GM10266 (cell line): ENCODE measurements around the gene CMPK1.
"Not testable (repeated sequence)": the region's sequence is repeated elsewhere in the genome, so short reads cannot be mapped to it uniquely, and the experiment has no call there.

Source experiments
- DNase-seq: peaks from one replicate; pipeline ENCODE4 v3.0.0; 2012; ENCODE audit errors: extremely low spot score
- CTCF ChIP-seq: IDR thresholded peaks from 2 replicates; pipeline ENCODE4 v1.5.1; 2012; ENCODE audit warnings: mild to moderate bottlenecking, low read depth; ENCODE audit not compliant: control insufficient read depth, insufficient read depth; ENCODE audit errors: missing control alignments

The CMPK1 gene

GRCh38 chr1:47333578-47333921, at the start of gene CMPK1:
Gene CMPK1, plus strand, starts transcription at chr1:47333790. Its CDS starts 156 bp downstream, at chr1:47333946.
- TF ChIP-seq CTCF: peak; percentile 21
- DNase-seq: peak; percentile 87

GRCh38 chr1:47288116-47288515, 45.5 kb upstream of the CMPK1 start:
- not testable (repeated sequence) for DNase-seq

- DNase-seq: not testable (repeated sequence)
Observed at GRCh38 chr1:47294863-47295262, 38.7 kb upstream of the CMPK1 start.

GRCh38 chr1:47295579-47295978, 38.0 kb upstream of the CMPK1 start:
- no peak for TF ChIP-seq CTCF
- no peak for DNase-seq

- no peak for DNase-seq
- TF ChIP-seq CTCF: no peak
Observed at GRCh38 chr1:47298025-47298699, 35.4 kb upstream of the CMPK1 start.

- TF ChIP-seq CTCF: no peak
- no peak for DNase-seq
Observed at GRCh38 chr1:47302472-47302871, 31.1 kb upstream of the CMPK1 start.

- no peak for TF ChIP-seq CTCF
- no peak for DNase-seq
Observed at GRCh38 chr1:47309427-47309826, 24.2 kb upstream of the CMPK1 start.

GRCh38 chr1:47313915-47314664, 19.5 kb upstream of the CMPK1 start, which contains the start of gene STIL:
Gene STIL, minus strand, starts transcription at chr1:47314147. Its CDS starts 3,828 bp downstream, at chr1:47310319.
- no peak for TF ChIP-seq CTCF
- peak; percentile 93 for DNase-seq
